Measurements from ENCODE around the gene FNDC1.
"Not testable (repeated sequence)": the region's sequence is repeated elsewhere in the genome, so short reads cannot be mapped to it uniquely, and the experiment has no call there.

DNA sequence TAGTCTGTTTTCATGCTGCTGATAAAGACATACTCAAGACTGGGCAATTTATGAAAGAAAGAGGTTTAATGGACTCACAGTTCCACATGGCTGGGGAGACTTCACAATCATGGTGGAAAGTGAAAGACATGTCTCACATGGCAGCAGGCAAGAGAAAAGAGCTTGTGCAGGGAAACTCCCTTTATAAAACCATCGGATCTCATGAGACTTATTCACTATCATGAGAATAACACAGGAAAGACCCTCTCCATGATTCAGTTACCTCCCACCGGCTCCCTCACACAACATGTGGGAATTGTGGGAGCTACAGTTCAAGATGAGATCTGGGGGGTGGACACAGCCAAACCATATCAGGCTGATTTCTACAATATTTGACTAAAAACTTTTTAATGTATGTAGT lies 45.4 kb upstream of the FNDC1 start:
- not testable (repeated sequence) for TF ChIP-seq EZH2 (IDR thresholded peaks at IDR 0.05; ENCODE audit: borderline replicate concordance, low read length)
- TF ChIP-seq, protein P1, sequence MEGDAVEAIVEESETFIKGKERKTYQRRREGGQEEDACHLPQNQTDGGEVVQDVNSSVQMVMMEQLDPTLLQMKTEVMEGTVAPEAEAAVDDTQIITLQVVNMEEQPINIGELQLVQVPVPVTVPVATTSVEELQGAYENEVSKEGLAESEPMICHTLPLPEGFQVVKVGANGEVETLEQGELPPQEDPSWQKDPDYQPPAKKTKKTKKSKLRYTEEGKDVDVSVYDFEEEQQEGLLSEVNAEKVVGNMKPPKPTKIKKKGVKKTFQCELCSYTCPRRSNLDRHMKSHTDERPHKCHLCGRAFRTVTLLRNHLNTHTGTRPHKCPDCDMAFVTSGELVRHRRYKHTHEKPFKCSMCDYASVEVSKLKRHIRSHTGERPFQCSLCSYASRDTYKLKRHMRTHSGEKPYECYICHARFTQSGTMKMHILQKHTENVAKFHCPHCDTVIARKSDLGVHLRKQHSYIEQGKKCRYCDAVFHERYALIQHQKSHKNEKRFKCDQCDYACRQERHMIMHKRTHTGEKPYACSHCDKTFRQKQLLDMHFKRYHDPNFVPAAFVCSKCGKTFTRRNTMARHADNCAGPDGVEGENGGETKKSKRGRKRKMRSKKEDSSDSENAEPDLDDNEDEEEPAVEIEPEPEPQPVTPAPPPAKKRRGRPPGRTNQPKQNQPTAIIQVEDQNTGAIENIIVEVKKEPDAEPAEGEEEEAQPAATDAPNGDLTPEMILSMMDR (IDR thresholded peaks at IDR 0.05; ENCODE audit: low read length) = not testable (repeated sequence)
